ENCODE data around the gene SLC25A31. TPM values are rescaled to one million over a fixed set of nuclear protein-coding genes. Genes with fewer than 3 reads are reported as not detected.

SLC25A31 gene
- total RNA-seq, 2 donors from 2014 or later: not detected

DNA sequence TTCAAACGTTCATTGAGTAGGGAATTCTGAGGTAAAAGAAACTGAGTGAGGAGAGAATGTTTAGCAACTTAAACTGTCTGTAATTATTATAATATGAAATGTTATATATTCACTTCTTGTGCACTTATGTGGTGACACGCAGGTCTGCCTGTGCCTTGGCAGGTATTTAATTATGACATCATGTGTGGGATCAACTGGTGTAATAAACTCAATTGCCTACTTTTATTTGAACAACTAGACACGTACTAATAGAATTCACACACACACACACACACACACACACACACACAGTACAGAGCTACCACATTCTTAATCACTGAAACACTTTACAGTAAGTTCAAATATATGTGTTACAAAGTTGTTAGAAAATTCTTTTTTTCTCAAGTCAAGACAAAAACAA lies 20.7 kb upstream of the SLC25A31 start:
- Histone ChIP-seq H3K9me3 (no peaks in the 10 kb centered on the region), H3K27ac (no peak overlapping the region), H3K4me1 (no peaks in the 10 kb centered on the region), H3K36me3 (peaks cover 13% of the 10 kb centered on the region), H3K4me3 (no peak overlapping the region), H3K27me3 (no peaks in the 10 kb centered on the region)
- TF ChIP-seq, protein P1, sequence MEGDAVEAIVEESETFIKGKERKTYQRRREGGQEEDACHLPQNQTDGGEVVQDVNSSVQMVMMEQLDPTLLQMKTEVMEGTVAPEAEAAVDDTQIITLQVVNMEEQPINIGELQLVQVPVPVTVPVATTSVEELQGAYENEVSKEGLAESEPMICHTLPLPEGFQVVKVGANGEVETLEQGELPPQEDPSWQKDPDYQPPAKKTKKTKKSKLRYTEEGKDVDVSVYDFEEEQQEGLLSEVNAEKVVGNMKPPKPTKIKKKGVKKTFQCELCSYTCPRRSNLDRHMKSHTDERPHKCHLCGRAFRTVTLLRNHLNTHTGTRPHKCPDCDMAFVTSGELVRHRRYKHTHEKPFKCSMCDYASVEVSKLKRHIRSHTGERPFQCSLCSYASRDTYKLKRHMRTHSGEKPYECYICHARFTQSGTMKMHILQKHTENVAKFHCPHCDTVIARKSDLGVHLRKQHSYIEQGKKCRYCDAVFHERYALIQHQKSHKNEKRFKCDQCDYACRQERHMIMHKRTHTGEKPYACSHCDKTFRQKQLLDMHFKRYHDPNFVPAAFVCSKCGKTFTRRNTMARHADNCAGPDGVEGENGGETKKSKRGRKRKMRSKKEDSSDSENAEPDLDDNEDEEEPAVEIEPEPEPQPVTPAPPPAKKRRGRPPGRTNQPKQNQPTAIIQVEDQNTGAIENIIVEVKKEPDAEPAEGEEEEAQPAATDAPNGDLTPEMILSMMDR (IDR thresholded peaks at IDR 0.05): no peak
- no peak for DNase-seq (ENCODE audit: low spot score)

DNA sequence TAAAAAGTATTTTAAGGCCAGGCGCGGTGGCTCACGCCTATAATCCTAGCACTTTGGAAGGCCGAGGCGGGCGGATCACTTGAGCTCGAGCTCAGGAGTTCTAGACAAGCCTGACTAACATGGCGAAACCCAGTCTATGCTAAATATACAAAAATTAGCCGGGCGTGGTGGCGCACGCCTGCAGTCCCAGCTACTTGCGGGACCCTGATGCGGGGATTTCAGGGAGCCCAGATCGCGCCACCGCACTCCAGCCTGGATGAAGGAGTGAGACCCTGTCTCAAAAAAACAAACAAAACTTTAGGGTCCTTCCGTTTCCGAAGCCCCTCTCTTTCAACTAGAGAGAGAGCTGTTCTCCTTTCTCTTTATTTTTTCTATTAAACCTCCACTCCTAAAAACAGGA lies 1.2 kb downstream of the SLC25A31 start:
- Histone ChIP-seq H3K27me3 (no peaks in the 10 kb centered on the region), H3K27ac (no peak overlapping the region), H3K9me3 (no peaks in the 10 kb centered on the region), H3K4me1 (no peaks in the 10 kb centered on the region), H3K4me3 (no peak overlapping the region), H3K36me3 (no peaks in the 10 kb centered on the region)
- TF ChIP-seq, protein P1 (IDR thresholded peaks at IDR 0.05): no peak
- no peak for DNase-seq (ENCODE audit: low spot score)

DNA sequence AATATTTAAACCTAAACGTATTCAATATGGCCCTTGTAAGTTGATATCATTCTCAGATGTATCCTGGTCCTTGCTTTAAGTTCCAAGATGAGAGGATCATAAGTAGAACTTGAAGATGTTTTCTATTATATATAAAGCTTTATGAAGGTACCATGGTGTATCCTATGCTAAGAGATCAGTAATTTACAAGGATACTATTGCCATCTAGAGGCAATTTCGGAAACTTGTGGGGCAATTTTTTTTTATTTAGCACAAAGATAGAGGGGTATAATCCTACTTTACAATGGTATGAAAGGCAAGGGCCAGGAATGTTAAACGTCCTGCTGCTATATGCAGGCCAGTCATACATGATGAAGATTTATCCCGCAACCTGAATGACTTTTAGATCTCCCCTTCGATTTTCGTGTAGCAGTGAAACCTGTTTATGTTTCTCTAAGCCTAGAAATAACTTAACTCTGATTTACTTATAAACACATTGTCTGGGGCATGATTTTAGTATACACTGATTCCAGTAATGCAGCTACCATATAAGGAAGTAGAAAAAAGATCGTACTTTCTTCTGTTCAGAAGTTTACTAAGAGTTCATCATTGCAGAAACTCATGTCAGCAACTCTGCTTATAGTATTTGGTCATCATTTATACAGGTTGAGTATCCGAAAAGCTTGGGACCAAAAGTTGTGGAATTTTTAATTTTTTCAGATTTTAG lies 2.6 kb downstream of the SLC25A31 start:
- H3K9me3 ChIP-seq: no peaks in the 10 kb centered on the region
- DNase-seq (ENCODE audit: low spot score): no peak
- H3K4me1 ChIP-seq: no peaks in the 10 kb centered on the region
- no peak overlapping the region for H3K4me3 ChIP-seq
- no peaks in the 10 kb centered on the region for H3K36me3 ChIP-seq
- no peak overlapping the region for H3K27ac ChIP-seq
- TF ChIP-seq, protein P1 (IDR thresholded peaks at IDR 0.05): peak; percentile 24 to 73
- no peaks in the 10 kb centered on the region for H3K27me3 ChIP-seq

DNA sequence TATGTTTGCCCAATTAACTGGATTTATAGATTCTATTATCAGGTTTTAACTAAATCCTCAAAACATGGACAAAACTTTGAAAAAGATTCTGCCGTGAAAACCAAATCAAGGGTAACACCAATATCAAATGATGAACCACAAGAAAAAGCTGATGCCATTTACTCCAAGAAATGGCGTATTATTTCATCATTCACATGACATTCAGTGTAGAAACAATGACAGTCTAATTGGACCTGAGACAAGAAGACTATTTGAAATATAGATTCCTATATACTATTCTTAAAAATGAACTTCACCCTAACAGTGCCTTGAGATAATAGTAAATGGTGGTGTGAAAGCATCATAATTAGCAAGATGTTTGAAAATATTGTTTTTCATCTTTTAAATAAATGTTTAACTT lies 4.8 kb downstream of the SLC25A31 start:
- H3K27me3 ChIP-seq: no peaks in the 10 kb centered on the region
- no peaks in the 10 kb centered on the region for H3K9me3 ChIP-seq
- TF ChIP-seq, protein P1 (IDR thresholded peaks at IDR 0.05): no peak
- no peaks in the 10 kb centered on the region for H3K36me3 ChIP-seq
- no peak overlapping the region for H3K4me3 ChIP-seq
- no peak for DNase-seq (ENCODE audit: low spot score)
- no peak overlapping the region for H3K27ac ChIP-seq
- no peaks in the 10 kb centered on the region for H3K4me1 ChIP-seq

DNA sequence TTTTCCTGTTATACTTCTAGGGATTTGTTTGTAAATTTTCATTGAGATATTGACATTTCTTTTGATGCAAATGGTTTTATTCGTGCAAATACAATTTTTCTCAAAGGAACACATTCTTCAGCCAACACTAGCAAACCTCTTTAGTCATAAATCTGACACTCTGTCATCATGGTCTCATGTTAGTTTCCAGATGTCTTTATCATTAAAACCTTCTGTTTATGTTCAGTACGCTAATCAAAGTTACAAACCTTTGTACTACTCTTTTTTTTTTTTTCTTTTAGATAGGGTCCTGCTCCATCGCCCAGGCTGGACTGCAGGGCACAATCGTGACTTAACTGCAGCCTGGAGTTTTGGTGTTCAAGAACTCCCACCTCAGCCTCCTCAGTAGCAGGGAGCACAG lies 7.1 kb downstream of the SLC25A31 start:
- Histone ChIP-seq H3K9me3 (no peaks in the 10 kb centered on the region), H3K27ac (no peak overlapping the region), H3K27me3 (no peaks in the 10 kb centered on the region), H3K36me3 (no peaks in the 10 kb centered on the region), H3K4me1 (no peaks in the 10 kb centered on the region), H3K4me3 (no peak overlapping the region)
- no peak for DNase-seq (ENCODE audit: low spot score)
- TF ChIP-seq, protein P1 (IDR thresholded peaks at IDR 0.05): no peak

DNA sequence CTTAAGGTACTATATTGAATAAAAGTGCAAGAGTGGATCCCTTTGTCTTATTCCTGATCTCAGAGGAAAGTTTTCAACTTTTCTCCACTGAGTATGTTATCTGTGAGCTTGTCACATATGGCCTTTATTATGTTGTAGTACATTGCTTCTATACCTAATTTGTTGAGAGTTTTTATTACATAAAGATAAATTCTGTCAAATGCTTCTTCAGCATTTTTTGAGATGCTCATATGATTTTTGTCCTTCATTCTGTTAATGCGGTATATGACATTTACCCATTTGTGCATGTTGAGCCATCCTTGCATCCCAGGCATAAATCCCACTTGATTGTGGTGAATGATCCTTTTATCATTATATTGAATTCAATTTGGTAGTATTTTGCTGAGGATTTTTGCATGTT lies 11.0 kb downstream of the SLC25A31 start:
- no peak for DNase-seq (ENCODE audit: low spot score)
- Histone ChIP-seq H3K9me3 (no peaks in the 10 kb centered on the region), H3K4me3 (no peak overlapping the region), H3K27ac (no peak overlapping the region), H3K27me3 (no peaks in the 10 kb centered on the region), H3K36me3 (no peaks in the 10 kb centered on the region), H3K4me1 (no peaks in the 10 kb centered on the region)
- TF ChIP-seq, protein P1 (IDR thresholded peaks at IDR 0.05): no peak

Measured in right atrium auricular region (tissue), 2 donors.